ENCODE data around the gene LIMK2. TPM values are rescaled to one million over a fixed set of nuclear protein-coding genes. Genes with fewer than 3 reads are reported as not detected.
"Not testable (repeated sequence)": the region's sequence is repeated elsewhere in the genome, so short reads cannot be mapped to it uniquely, and the experiment has no call there.

The LIMK2 gene
- total RNA-seq, 2 experiments from 2014 or later, result 32.2 to 47.3 TPM

GRCh38 chr22:31295831-31296657 lies 83.9 kb downstream of the LIMK2 start:
- H3K27me3 Mint-ChIP-seq, result no peaks in the 10 kb centered on the region
- no peak for ATAC-seq
- DNase-seq, result no peak
- no peak overlapping the region for H3K4me3 Mint-ChIP-seq
- H3K36me3 Mint-ChIP-seq, result no peaks in the 10 kb centered on the region
- CTCF ChIA-PET, result interaction anchor here (0.6 to 2.9 kb wide), 6 partner anchors 11 to 1599 kb away, joined by 3 to 10 read pairs (median 3); partner anchors contain the start of gene LIMK2
- no peaks in the 10 kb centered on the region for H3K9me3 Mint-ChIP-seq (ENCODE audit: low read depth)
- H3K4me1 Mint-ChIP-seq, result peaks cover 44% of the 10 kb centered on the region
- H3K27ac Mint-ChIP-seq, result no peak overlapping the region

DNA sequence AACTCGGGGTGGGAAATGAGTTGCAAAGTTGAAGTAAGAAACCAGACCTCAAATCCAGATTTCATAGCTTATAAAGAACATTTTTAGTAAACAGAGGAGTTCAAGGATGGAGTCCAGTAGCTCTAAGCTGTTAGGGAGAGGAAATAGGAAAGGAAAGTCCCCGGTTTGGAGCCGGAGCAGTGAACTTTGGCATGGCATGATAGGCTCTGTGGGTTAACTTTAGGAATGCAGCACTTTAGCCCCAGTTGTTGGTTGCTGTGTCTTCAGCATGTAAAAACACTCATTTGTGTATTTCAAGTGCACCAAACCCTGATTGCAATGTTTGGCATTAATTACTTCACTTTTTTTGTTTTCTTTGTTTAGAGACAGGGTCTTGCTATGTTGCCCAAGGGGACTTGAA lies 88.8 kb downstream of the LIMK2 start:
- CTCF ChIA-PET, result interaction anchor here (2.1 to 4.9 kb wide), 2 partner anchors 9 to 13 kb away, joined by 6 to 29 read pairs; partner anchors contain the start of gene PIK3IP1
- H3K27ac Mint-ChIP-seq, result no peak overlapping the region
- no peak overlapping the region for H3K4me3 Mint-ChIP-seq
- H3K4me1 Mint-ChIP-seq, result peaks cover 12% of the 10 kb centered on the region
- no peaks in the 10 kb centered on the region for H3K27me3 Mint-ChIP-seq
- ATAC-seq (no peak), DNase-seq (no peak)
- H3K9me3 Mint-ChIP-seq (ENCODE audit: low read depth), result no peaks in the 10 kb centered on the region
- no peaks in the 10 kb centered on the region for H3K36me3 Mint-ChIP-seq

DNA sequence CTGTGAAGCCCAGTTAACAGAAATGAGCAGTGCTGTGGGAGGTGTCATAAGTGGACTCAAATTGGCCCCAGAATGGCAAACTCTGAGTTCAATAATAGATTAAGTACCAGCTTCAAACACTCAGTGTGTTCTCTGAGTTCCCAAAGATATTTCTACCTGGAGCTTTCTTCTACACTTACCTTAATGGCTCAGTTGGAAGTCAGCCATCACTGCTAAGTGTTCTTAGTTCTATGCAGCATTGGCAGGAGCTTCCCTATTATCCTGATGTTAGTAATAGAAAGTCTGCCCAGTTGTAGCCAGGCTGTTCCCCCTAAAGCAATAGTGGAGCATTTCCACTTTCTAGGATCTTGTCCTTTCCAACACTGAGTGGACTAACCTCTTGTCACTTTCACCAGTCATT lies 89.9 kb downstream of the LIMK2 start:
- ATAC-seq (no peak), DNase-seq (no peak)
- H3K4me1 Mint-ChIP-seq, result peaks cover 7% of the 10 kb centered on the region
- no peak overlapping the region for H3K4me3 Mint-ChIP-seq
- no peaks in the 10 kb centered on the region for H3K27me3 Mint-ChIP-seq
- CTCF ChIA-PET, result interaction anchor here (2.1 to 4.9 kb wide), 2 partner anchors 10 to 12 kb away, joined by 6 to 29 read pairs; partner anchors contain the start of gene PIK3IP1
- no peaks in the 10 kb centered on the region for H3K9me3 Mint-ChIP-seq (ENCODE audit: low read depth)
- no peaks in the 10 kb centered on the region for H3K36me3 Mint-ChIP-seq
- no peak overlapping the region for H3K27ac Mint-ChIP-seq

DNA sequence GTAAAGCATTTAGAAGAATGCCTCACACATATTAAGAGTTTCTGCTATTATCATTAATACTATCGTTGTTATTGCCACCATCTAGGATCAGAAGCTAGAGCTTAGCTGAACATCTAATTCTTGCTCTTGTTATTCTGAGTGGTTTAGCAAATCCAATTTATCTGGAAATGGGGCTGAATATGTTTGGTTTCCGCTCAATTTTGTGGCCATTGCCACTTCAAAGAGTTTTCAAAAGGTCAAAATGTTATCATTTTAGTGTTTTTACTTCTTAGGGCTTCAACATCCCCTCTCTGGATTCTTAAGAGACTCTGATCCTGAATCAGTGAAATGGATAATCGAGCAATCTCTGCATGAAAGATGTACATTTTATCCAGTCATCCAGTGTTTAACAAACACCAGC lies 90.4 kb downstream of the LIMK2 start:
- H3K9me3 Mint-ChIP-seq (ENCODE audit: low read depth), result no peaks in the 10 kb centered on the region
- no peaks in the 10 kb centered on the region for H3K27me3 Mint-ChIP-seq
- H3K4me3 Mint-ChIP-seq, result no peak overlapping the region
- H3K27ac Mint-ChIP-seq, result no peak overlapping the region
- ATAC-seq (no peak), DNase-seq (no peak)
- CTCF ChIA-PET, result interaction anchor here (1.8 to 4.9 kb wide), 2 partner anchors 10 to 12 kb away, joined by 5 to 29 read pairs; partner anchors contain the start of gene PIK3IP1
- peaks cover 10% of the 10 kb centered on the region for H3K4me1 Mint-ChIP-seq
- no peaks in the 10 kb centered on the region for H3K36me3 Mint-ChIP-seq

GRCh38 chr22:31305194-31305593 lies 93.1 kb downstream of the LIMK2 start:
- CTCF ChIA-PET, result no interaction called here
- no peaks in the 10 kb centered on the region for H3K9me3 Mint-ChIP-seq (ENCODE audit: low read depth)
- peaks cover 21% of the 10 kb centered on the region for H3K4me1 Mint-ChIP-seq
- no peaks in the 10 kb centered on the region for H3K36me3 Mint-ChIP-seq
- ATAC-seq (no peak), DNase-seq (no peak)
- no peak overlapping the region for H3K4me3 Mint-ChIP-seq
- no peaks in the 10 kb centered on the region for H3K27me3 Mint-ChIP-seq
- no peak overlapping the region for H3K27ac Mint-ChIP-seq

- CTCF ChIA-PET, result interaction anchor here (1.1 kb wide), 1 partner anchor 40 kb away, joined by 3 read pairs; no protein-coding TSS in a partner anchor
- no peaks in the 10 kb centered on the region for H3K27me3 Mint-ChIP-seq
- no peak for ATAC-seq
Observed at GRCh38 chr22:31308181-31308580, 96.1 kb downstream of the LIMK2 start.

GRCh38 chr22:31313366-31314147 lies 101.5 kb downstream of the LIMK2 start:
- H3K27me3 Mint-ChIP-seq, result no peaks in the 10 kb centered on the region
- H3K9me3 Mint-ChIP-seq (ENCODE audit: low read depth), result peaks cover 5% of the 10 kb centered on the region
- no peak overlapping the region for H3K4me3 Mint-ChIP-seq
- CTCF ChIA-PET, result interaction anchor here (0.6 to 3.9 kb wide), 28 partner anchors 8 to 550 kb away, joined by 3 to 36 read pairs (median 5); partner anchors contain the start of genes LIMK2, PIK3IP1 and SELENOM
- H3K27ac Mint-ChIP-seq, result no peak overlapping the region
- ATAC-seq, result peak; percentile 69
- peaks cover 8% of the 10 kb centered on the region for H3K36me3 Mint-ChIP-seq
- peaks cover 6% of the 10 kb centered on the region for H3K4me1 Mint-ChIP-seq
- peak; percentile 69 for DNase-seq

More at GRCh38 chr22:31308181-31308580, 96.1 kb downstream of the LIMK2 start:
- H3K4me1 Mint-ChIP-seq, result peaks cover 21% of the 10 kb centered on the region
- H3K27ac Mint-ChIP-seq, result peak overlapping the region; percentile 22
- no peaks in the 10 kb centered on the region for H3K36me3 Mint-ChIP-seq
- no peak overlapping the region for H3K4me3 Mint-ChIP-seq
- H3K9me3 Mint-ChIP-seq (ENCODE audit: low read depth), result no peaks in the 10 kb centered on the region
- no peak for DNase-seq

GRCh38 chr22:31314220-31314619 lies 102.1 kb downstream of the LIMK2 start:
- H3K4me3 Mint-ChIP-seq; H3K27me3 Mint-ChIP-seq; H3K4me1 Mint-ChIP-seq; H3K27ac Mint-ChIP-seq; DNase-seq; H3K9me3 Mint-ChIP-seq (ENCODE audit: low read depth); ATAC-seq; H3K36me3 Mint-ChIP-seq: not testable (repeated sequence)
- CTCF ChIA-PET, result interaction anchor here (0.9 to 3.9 kb wide), 11 partner anchors 8 to 551 kb away, joined by 3 to 36 read pairs (median 8); partner anchors contain the start of genes LIMK2 and PIK3IP1

DNA sequence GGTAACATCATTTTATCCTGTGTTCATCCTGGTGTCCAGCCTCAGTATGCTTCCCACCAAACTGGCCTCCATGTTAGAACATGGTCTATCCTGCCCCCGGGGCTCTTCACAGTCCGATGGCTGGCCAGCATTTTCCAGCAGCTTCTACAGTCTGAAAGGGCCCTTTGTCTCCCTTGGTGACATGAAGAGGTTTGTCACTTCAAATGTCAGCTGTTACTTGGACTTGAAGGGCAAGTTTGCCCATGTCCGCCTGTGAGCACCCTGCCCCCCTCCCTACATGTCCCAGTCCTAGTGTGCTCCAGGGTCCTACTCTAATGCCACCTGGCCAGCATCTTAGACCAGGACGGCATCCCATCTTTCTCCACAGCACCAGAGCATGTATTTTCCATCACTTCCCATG lies 109.3 kb downstream of the LIMK2 start:
- Mint-ChIP-seq H3K27me3 (no peaks in the 10 kb centered on the region), H3K36me3 (peaks cover 10% of the 10 kb centered on the region), H3K9me3 (ENCODE audit: low read depth) (no peaks in the 10 kb centered on the region), H3K27ac (no peak overlapping the region), H3K4me3 (no peak overlapping the region), H3K4me1 (peaks cover 1% of the 10 kb centered on the region)
- CTCF ChIA-PET, result interaction anchor here (1.7 kb wide), 1 partner anchor 8 kb away, joined by 10 read pairs; no protein-coding TSS in a partner anchor
- ATAC-seq (no peak), DNase-seq (no peak)

DNA sequence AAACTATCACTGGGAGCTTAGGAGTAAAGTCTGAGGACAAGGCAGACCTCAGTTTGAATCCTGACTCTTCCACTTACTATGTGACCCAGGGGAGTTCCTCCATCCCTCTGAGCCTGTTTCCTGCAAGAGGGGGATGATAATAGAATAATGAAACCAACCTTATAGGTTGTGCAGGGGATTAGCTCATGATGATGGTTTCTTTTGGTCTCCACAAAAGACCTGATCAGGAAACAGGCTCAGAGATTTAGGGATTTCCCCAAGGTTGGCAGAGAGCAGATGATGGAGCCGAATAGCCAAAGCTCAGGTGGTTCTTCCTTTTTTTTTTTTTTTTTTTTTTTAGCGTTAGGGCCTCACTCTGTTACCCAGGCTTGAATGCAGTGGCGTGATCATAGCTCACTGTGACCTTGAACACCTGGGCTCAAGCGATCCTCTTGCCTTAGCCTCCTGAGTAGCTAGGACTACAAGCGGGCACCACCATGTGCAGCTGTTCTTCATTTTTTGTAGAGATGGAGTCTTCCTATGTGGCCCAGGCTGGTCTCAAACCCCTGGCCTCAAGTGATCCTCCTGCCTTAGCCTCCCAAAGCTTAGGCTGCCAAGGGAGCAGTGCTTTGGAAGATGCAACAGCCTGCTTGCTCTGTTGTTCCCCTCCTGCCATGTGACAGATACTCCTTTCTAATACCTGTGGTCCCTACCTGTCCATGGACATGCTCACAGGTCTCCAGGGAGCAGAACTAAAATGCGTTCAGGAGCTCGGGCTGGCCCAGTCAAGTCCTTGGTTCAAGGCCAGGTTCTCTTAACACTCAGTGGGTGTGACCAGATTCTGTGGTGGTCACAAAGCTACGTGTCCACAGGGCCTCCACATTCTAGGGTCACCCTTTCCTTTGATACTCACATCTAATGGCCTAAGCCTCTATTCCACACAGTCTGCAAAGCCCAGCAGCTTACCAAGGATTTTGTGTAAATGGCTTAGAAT lies 111.8 kb downstream of the LIMK2 start:
- Mint-ChIP-seq H3K4me1 (peaks cover 1% of the 10 kb centered on the region), H3K9me3 (ENCODE audit: low read depth) (no peaks in the 10 kb centered on the region), H3K27me3 (no peaks in the 10 kb centered on the region), H3K36me3 (peaks cover 20% of the 10 kb centered on the region), H3K4me3 (no peak overlapping the region), H3K27ac (no peak overlapping the region)
- CTCF ChIA-PET, result interaction anchor here (0.5 to 1.8 kb wide), 5 partner anchors 9 to 616 kb away, joined by 3 to 8 read pairs (median 4); no protein-coding TSS in a partner anchor
- no peak for ATAC-seq
- DNase-seq, result no peak

GRCh38 chr22:31326877-31327276 lies 114.8 kb downstream of the LIMK2 start:
- no peaks in the 10 kb centered on the region for H3K9me3 Mint-ChIP-seq (ENCODE audit: low read depth)
- H3K27me3 Mint-ChIP-seq, result no peaks in the 10 kb centered on the region
- peaks cover 31% of the 10 kb centered on the region for H3K36me3 Mint-ChIP-seq

DNA sequence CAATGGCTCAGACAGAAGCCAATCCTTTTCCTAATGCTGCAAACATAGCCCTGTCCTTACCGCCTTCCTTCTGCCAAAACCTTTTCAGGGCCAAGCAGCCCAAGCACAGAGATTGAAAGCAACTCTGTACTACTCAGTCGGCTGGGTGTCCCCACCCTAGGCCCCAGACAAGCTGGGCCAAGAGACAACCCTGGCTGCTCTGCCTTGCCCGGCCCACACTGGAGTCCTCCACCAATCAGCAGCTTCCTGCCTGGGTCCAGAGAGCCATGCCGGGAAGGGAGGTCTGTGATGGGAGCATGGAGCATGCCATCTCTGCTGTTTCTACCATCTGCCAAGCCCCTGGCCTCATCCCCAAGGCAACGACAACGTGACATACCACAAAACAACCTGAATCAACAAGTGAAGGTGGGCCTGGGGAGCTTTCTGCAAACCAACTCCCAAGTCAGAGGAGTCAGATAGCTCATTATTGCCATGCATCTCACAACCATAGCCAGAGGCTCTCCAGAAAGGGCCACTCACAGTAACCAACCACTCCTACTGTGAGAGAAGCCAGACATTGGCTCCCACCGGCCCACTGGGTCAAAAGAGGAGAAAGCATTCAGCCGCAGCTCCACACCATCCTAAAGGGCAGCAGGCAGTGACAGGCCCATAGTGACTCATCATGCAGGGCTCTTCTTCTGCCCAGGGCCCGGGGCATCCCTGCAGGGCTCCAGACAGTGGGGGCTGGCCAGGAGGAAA lies 115.9 kb downstream of the LIMK2 start:
- CTCF ChIA-PET, result interaction anchor here (0.9 to 1.4 kb wide), 2 partner anchors 14 to 115 kb away, joined by 3 to 4 read pairs; partner anchors contain the start of gene LIMK2
- Mint-ChIP-seq H3K36me3 (peaks cover 37% of the 10 kb centered on the region), H3K4me3 (no peak overlapping the region), H3K9me3 (ENCODE audit: low read depth) (no peaks in the 10 kb centered on the region), H3K27me3 (no peaks in the 10 kb centered on the region), H3K4me1 (peaks cover 19% of the 10 kb centered on the region), H3K27ac (no peak overlapping the region)
- ATAC-seq (no peak), DNase-seq (no peak)

More at GRCh38 chr22:31326877-31327276, 114.8 kb downstream of the LIMK2 start:
- DNase-seq (no peak), ATAC-seq (no peak)
- CTCF ChIA-PET, result interaction anchor here (0.6 to 1.1 kb wide), 2 partner anchors 14 to 56 kb away, joined by 3 to 4 read pairs; no protein-coding TSS in a partner anchor
- no peak overlapping the region for H3K27ac Mint-ChIP-seq
- no peak overlapping the region for H3K4me3 Mint-ChIP-seq
- H3K4me1 Mint-ChIP-seq, result peaks cover 19% of the 10 kb centered on the region

Data from activated CD8-positive, alpha-beta memory T cell treated with anti-CD3 and anti-CD28 coated beads, Interleukin-2, amount 10 ng/mL, durations not matched to agents 7 days and 5 days (primary cell).